ENCODE data around the gene WDFY4. TPM values are rescaled to one million over a fixed set of nuclear protein-coding genes. Genes with fewer than 3 reads are reported as not detected.

Gene WDFY4
- total and polyA plus RNA-seq, 2 donors (not counting 1 experiment from before 2014, with no cell fraction given) = 0.06 to 0.66 TPM

- DNase-seq (ENCODE audit: low read depth in 2 of 2) = no peak
- no peak overlapping the region for H2AFZ ChIP-seq (ENCODE audit: low read length)
- H3K4me2 ChIP-seq (ENCODE audit: extremely low read depth, insufficient read depth, low read length) = no peak overlapping the region
- no peak overlapping the region for H3K4me3 ChIP-seq (replicated peaks in 1 of 4; ENCODE audit: control extremely low read depth in 1 of 4, insufficient read depth in 1 of 4, low read depth in 3 of 4, low read length in 4 of 4)
- H3K36me3 ChIP-seq (ENCODE audit: control insufficient read depth, insufficient read depth, low read length) = no peaks in the 10 kb centered on the region
- no peaks in the 10 kb centered on the region for H4K20me1 ChIP-seq (ENCODE audit: control insufficient read depth, extremely low read depth, insufficient read depth, low read length)
- H3K27ac ChIP-seq (ENCODE audit: insufficient read depth, low read length) = no peak overlapping the region
- H3K9ac ChIP-seq (ENCODE audit: insufficient read depth, low read length) = no peak overlapping the region
- H3K4me1 ChIP-seq (ENCODE audit: control insufficient read depth, extremely low read depth, insufficient read depth, low read length) = no peaks in the 10 kb centered on the region
- H3K9me3 ChIP-seq (ENCODE audit: control insufficient read depth, insufficient read depth, low read depth, low read length) = no peaks in the 10 kb centered on the region
- H3K79me2 ChIP-seq (ENCODE audit: control insufficient read depth, insufficient read depth, low read length) = no peaks in the 10 kb centered on the region
- TF ChIP-seq EZH2 (IDR thresholded peaks at IDR 0.05; ENCODE audit: low read length, missing control alignments) (no peak), CTCF (conservative IDR thresholded peaks at IDR 0.05 in 1 of 2, IDR thresholded peaks at IDR 0.05 in 1 of 2; ENCODE audit: low read depth in 1 of 2, low read length in 2 of 2) (no peak)
- peaks cover under 1% of the 10 kb centered on the region for H3K27me3 ChIP-seq (ENCODE audit: control insufficient read depth, insufficient read depth, low read length)
These were observed 325.6 kb downstream of the WDFY4 start for GRCh38 chr10:49010295-49010694.

- H3K4me2 ChIP-seq (ENCODE audit: extremely low read depth, insufficient read depth, low read length) = no peak overlapping the region
- no peak overlapping the region for H2AFZ ChIP-seq (ENCODE audit: low read length)
- no peak for DNase-seq (ENCODE audit: low read depth in 2 of 2)
- no peaks in the 10 kb centered on the region for H3K79me2 ChIP-seq (ENCODE audit: control insufficient read depth, insufficient read depth, low read length)
- no peaks in the 10 kb centered on the region for H3K27me3 ChIP-seq (ENCODE audit: control insufficient read depth, insufficient read depth, low read length)
- no peaks in the 10 kb centered on the region for H3K36me3 ChIP-seq (ENCODE audit: control insufficient read depth, insufficient read depth, low read length)
- no peak overlapping the region for H3K9ac ChIP-seq (ENCODE audit: insufficient read depth, low read length)
- H3K27ac ChIP-seq (ENCODE audit: insufficient read depth, low read length) = no peak overlapping the region
- no peaks in the 10 kb centered on the region for H3K4me1 ChIP-seq (ENCODE audit: control insufficient read depth, extremely low read depth, insufficient read depth, low read length)
- no peaks in the 10 kb centered on the region for H3K9me3 ChIP-seq (ENCODE audit: control insufficient read depth, insufficient read depth, low read depth, low read length)
- TF ChIP-seq CTCF (conservative IDR thresholded peaks at IDR 0.05 in 1 of 2, IDR thresholded peaks at IDR 0.05 in 1 of 2; ENCODE audit: low read depth in 1 of 2, low read length in 2 of 2) = no peak
- TF ChIP-seq EZH2 (IDR thresholded peaks at IDR 0.05; ENCODE audit: low read length, missing control alignments) = no peak
- H4K20me1 ChIP-seq (ENCODE audit: control insufficient read depth, extremely low read depth, insufficient read depth, low read length) = no peaks in the 10 kb centered on the region
- H3K4me3 ChIP-seq (replicated peaks in 1 of 4; ENCODE audit: control extremely low read depth in 1 of 4, insufficient read depth in 1 of 4, low read depth in 3 of 4, low read length in 4 of 4) = no peak overlapping the region
These were observed 326.2 kb downstream of the WDFY4 start for GRCh38 chr10:49010865-49011264.

- no peaks in the 10 kb centered on the region for H4K20me1 ChIP-seq (ENCODE audit: control insufficient read depth, extremely low read depth, insufficient read depth, low read length)
- H3K9ac ChIP-seq (ENCODE audit: insufficient read depth, low read length) = no peak overlapping the region
- no peak overlapping the region for H3K4me3 ChIP-seq (replicated peaks in 1 of 4; ENCODE audit: control extremely low read depth in 1 of 4, insufficient read depth in 1 of 4, low read depth in 3 of 4, low read length in 4 of 4)
- no peak overlapping the region for H2AFZ ChIP-seq (ENCODE audit: low read length)
- DNase-seq (ENCODE audit: low read depth in 2 of 2) = no peak
- no peaks in the 10 kb centered on the region for H3K27me3 ChIP-seq (ENCODE audit: control insufficient read depth, insufficient read depth, low read length)
- no peaks in the 10 kb centered on the region for H3K79me2 ChIP-seq (ENCODE audit: control insufficient read depth, insufficient read depth, low read length)
- no peaks in the 10 kb centered on the region for H3K4me1 ChIP-seq (ENCODE audit: control insufficient read depth, extremely low read depth, insufficient read depth, low read length)
- no peaks in the 10 kb centered on the region for H3K36me3 ChIP-seq (ENCODE audit: control insufficient read depth, insufficient read depth, low read length)
- H3K9me3 ChIP-seq (ENCODE audit: control insufficient read depth, insufficient read depth, low read depth, low read length) = no peaks in the 10 kb centered on the region
- no peak overlapping the region for H3K27ac ChIP-seq (ENCODE audit: insufficient read depth, low read length)
- TF ChIP-seq CTCF (conservative IDR thresholded peaks at IDR 0.05 in 1 of 2, IDR thresholded peaks at IDR 0.05 in 1 of 2; ENCODE audit: low read depth in 1 of 2, low read length in 2 of 2) (no peak), EZH2 (IDR thresholded peaks at IDR 0.05; ENCODE audit: low read length, missing control alignments) (no peak)
- no peak overlapping the region for H3K4me2 ChIP-seq (ENCODE audit: extremely low read depth, insufficient read depth, low read length)
These were observed 327.1 kb downstream of the WDFY4 start for GRCh38 chr10:49011756-49012155.
